Gastroesophageal sphincter (tissue), 4 donors: ENCODE results near the gene RIPK4. TPM values are rescaled to one million over a fixed set of nuclear protein-coding genes. Genes with fewer than 3 reads are reported as not detected.

ENCODE experiments used
- ATAC-seq: fragments of 150-250 bp; one replicate; pipeline ENCODE4 v1.9.1; 2016; ENCODE audit warnings: mild to moderate bottlenecking, moderate library complexity
- H3K27ac ChIP-seq, 4 donors: fragments of 200-600 bp; sonication (generic) in 3 of 4; 1 replicate in 3 of 4; 2 replicates in 1 of 4; pipeline ENCODE4 v1.5.1; 2016 to 2019
- H3K27me3 ChIP-seq: fragments of 200-600 bp; sonication (generic); one replicate; pipeline ENCODE4 v1.5.1; 2019
- H3K36me3 ChIP-seq, 2 donors: fragments of 200-600 bp; sonication (generic); one replicate each; pipeline ENCODE4 v1.5.1; 2019; ENCODE audit warnings: control low read depth in 1 of 2
- H3K4me1 ChIP-seq, 3 donors: fragments of 200-600 bp; sonication (generic); 1 replicate in 2 of 3; 2 replicates in 1 of 3; pipeline ENCODE4 v1.5.1; 2016 to 2019; ENCODE audit warnings: control low read depth in 2 of 3
- H3K4me3 ChIP-seq, 2 donors: fragments of 200-600 bp; sonication (generic); one replicate each; pipeline ENCODE4 v1.5.1; 2019; ENCODE audit warnings: mild to moderate bottlenecking in 1 of 2, moderate library complexity in 1 of 2
- H3K9me3 ChIP-seq, 3 donors: fragments of 200-600 bp; sonication (generic); one replicate each; pipeline ENCODE4 v1.5.1; 2017 to 2019; ENCODE audit warnings: control low read depth in 2 of 3
- CTCF ChIP-seq, 4 experiments: fragments of 200-600 bp in 2 of 4; fragments of 450-650 bp in 2 of 4; sonication (generic) in 1 of 4; IDR thresholded peaks; one replicate each; pipeline ENCODE4 v1.5.1; 2017 to 2019; ENCODE audit warnings: antibody characterized with exemption in 4 of 4, mild to moderate bottlenecking in 2 of 4, moderate library complexity in 2 of 4
- EP300 ChIP-seq: sonication (generic); formaldehyde crosslinking; IDR thresholded peaks from one replicate; pipeline ENCODE4 v1.6.1; 2017; ENCODE audit warnings: antibody characterized with exemption, mild to moderate bottlenecking
- POLR2A ChIP-seq, 2 donors: fragments of 450-650 bp; IDR thresholded peaks; one replicate each; pipeline ENCODE4 v1.6.1; 2017; ENCODE audit warnings: antibody characterized with exemption in 2 of 2, mild to moderate bottlenecking in 2 of 2, moderate library complexity in 1 of 2
- POLR2AphosphoS5 ChIP-seq: sonication (generic); formaldehyde crosslinking; IDR thresholded peaks from one replicate; pipeline ENCODE4 v1.6.1; 2017; ENCODE audit warnings: antibody characterized with exemption
- WGBS, 2 donors: methylation state at CpG; one replicate each; pipeline ENCODE4 v1.1.5; 2018; ENCODE audit warnings: low coverage in 1 of 2; 5-methylcytosine and 5-hydroxymethylcytosine counted together
- total RNA-seq, 4 donors: library from RNA; depleted of rRNA; stranded (reverse); fragments of >200 nt; gene quantifications; one replicate each; pipeline ENCODE4 v1.1.0, GENCODE V29; 2016

RIPK4 gene
- total RNA-seq, 4 donors from 2014 or later = 0.40 to 5.8 (median 1.5) TPM

GRCh38 chr21:41750532-41751151 lies 16.2 kb downstream of the RIPK4 start:
- H3K27ac ChIP-seq = no peak overlapping the region

GRCh38 chr21:41750051-41750450 lies 16.8 kb downstream of the RIPK4 start:
- Histone ChIP-seq H3K36me3 (no peaks in the 10 kb centered on the region), H3K27ac (no peak overlapping the region), H3K4me3 (no peak overlapping the region), H3K4me1 (no peaks in the 10 kb centered on the region), H3K9me3 (no peaks in the 10 kb centered on the region), H3K27me3 (peaks cover 49% of the 10 kb centered on the region)
- ATAC-seq = no peak
- 52% methylated on average over 5 of the region's 7 CpGs; no CpG with 5 or more reads in 1 of the 2 donors for WGBS, 2 donors
- TF ChIP-seq EP300 (no peak), POLR2A (IDR thresholded peaks at IDR 0.05) (no peak), POLR2AphosphoS5 (no peak), CTCF (IDR thresholded peaks at IDR 0.05) (no peak)

More at GRCh38 chr21:41750532-41751151, 16.2 kb downstream of the RIPK4 start:
- ATAC-seq = no peak
- Histone ChIP-seq H3K36me3 (no peaks in the 10 kb centered on the region), H3K4me1 (no peaks in the 10 kb centered on the region), H3K9me3 (no peaks in the 10 kb centered on the region), H3K4me3 (no peak overlapping the region), H3K27me3 (peaks cover 44% of the 10 kb centered on the region)
- WGBS, 2 donors = 60 to 95% methylated on average over 1 to 8 of the region's 16 CpGs
- TF ChIP-seq CTCF (IDR thresholded peaks at IDR 0.05) = no peak
- no peak for TF ChIP-seq EP300
- TF ChIP-seq POLR2AphosphoS5 = no peak
- TF ChIP-seq POLR2A (IDR thresholded peaks at IDR 0.05) = no peak

- H3K36me3 ChIP-seq = no peaks in the 10 kb centered on the region
Measured at GRCh38 chr21:41749286-41749685, 17.6 kb downstream of the RIPK4 start.

GRCh38 chr21:41747943-41748738 lies 18.7 kb downstream of the RIPK4 start:
- Histone ChIP-seq H3K36me3 (no peaks in the 10 kb centered on the region), H3K4me3 (no peak overlapping the region), H3K27me3 (peaks cover 67% of the 10 kb centered on the region), H3K9me3 (no peaks in the 10 kb centered on the region), H3K27ac (no peak overlapping the region), H3K4me1 (no peaks in the 10 kb centered on the region)
- WGBS, 2 donors = 88 to 92% methylated on average over 12 to 16 of the region's 20 CpGs
- no peak for ATAC-seq
- TF ChIP-seq EP300 (no peak), POLR2A (IDR thresholded peaks at IDR 0.05) (no peak)

More at GRCh38 chr21:41749286-41749685, 17.6 kb downstream of the RIPK4 start:
- Histone ChIP-seq H3K4me3 (no peak overlapping the region), H3K27me3 (peaks cover 57% of the 10 kb centered on the region), H3K9me3 (no peaks in the 10 kb centered on the region), H3K4me1 (no peaks in the 10 kb centered on the region), H3K27ac (no peak overlapping the region)
- ATAC-seq = no peak
- 81 to 100% methylated on average over 5 to 8 of the region's 10 CpGs for WGBS, 2 donors
- TF ChIP-seq POLR2AphosphoS5 = no peak
- TF ChIP-seq CTCF (IDR thresholded peaks at IDR 0.05) = no peak
- no peak for TF ChIP-seq POLR2A (IDR thresholded peaks at IDR 0.05)
- no peak for TF ChIP-seq EP300

GRCh38 chr21:41746744-41747006 lies 20.2 kb downstream of the RIPK4 start:
- peaks cover 71% of the 10 kb centered on the region for H3K27me3 ChIP-seq
- whole genome bisulfite sequencing, 2 donors = 82% methylated on average over 3 of the region's 8 CpGs; no CpG with 5 or more reads in 1 of the 2 donors
- TF ChIP-seq POLR2AphosphoS5 = no peak
- TF ChIP-seq CTCF (IDR thresholded peaks at IDR 0.05) = no peak
- TF ChIP-seq POLR2A (IDR thresholded peaks at IDR 0.05) = no peak
- TF ChIP-seq EP300 = no peak
- no peaks in the 10 kb centered on the region for H3K36me3 ChIP-seq
- no peak for ATAC-seq
- no peak overlapping the region for H3K4me3 ChIP-seq
- no peak overlapping the region for H3K27ac ChIP-seq
- H3K9me3 ChIP-seq = no peaks in the 10 kb centered on the region
- no peaks in the 10 kb centered on the region for H3K4me1 ChIP-seq
